ENCODE results near the gene CSRP3.

GRCh38 chr11:19225581-19225980, 23.8 kb upstream of the CSRP3 start:
- TF ChIP-seq CTCF (conservative IDR thresholded peaks at IDR 0.05; ENCODE audit: low read depth, low read length) (no peak), CEBPB (IDR thresholded peaks at IDR 0.05; ENCODE audit: low read depth, low read length) (no peak), MAFK (IDR thresholded peaks at IDR 0.05; ENCODE audit: low read depth, low read length) (no peak), POLR2A (IDR thresholded peaks at IDR 0.05; ENCODE audit: low read depth, low read length) (no peak)

All from IMR-90 (cell line).